ENCODE data around the gene ANKRD33.
A peak's percentile ranks its signal among the peaks of the same experiment; 100 is the strongest.
"Not testable (repeated sequence)": the region's sequence is repeated elsewhere in the genome, so short reads cannot be mapped to it uniquely, and the experiment has no call there.

ANKRD33 gene

GRCh38 chr12:51883998-51884675 lies 3.8 kb upstream of the ANKRD33 start:
- no peak for DNase-seq

GRCh38 chr12:51884676-51885229 lies 3.1 kb upstream of the ANKRD33 start:
- DNase-seq, result no peak

- DNase-seq, result not testable (repeated sequence)
Measured at GRCh38 chr12:51885294-51886020, 2.4 kb upstream of the ANKRD33 start.

- DNase-seq, result peak in 1 of 2 donors; percentile 24
Measured at GRCh38 chr12:51886021-51886710, 1.7 kb upstream of the ANKRD33 start.

GRCh38 chr12:51888316-51889215 lies 663 bp downstream of the ANKRD33 start:
- DNase-seq, result no peak

GRCh38 chr12:51889216-51890132 lies 1.6 kb downstream of the ANKRD33 start:
- DNase-seq, result no peak

- no peak for DNase-seq
Measured at GRCh38 chr12:51890133-51890464, 2.2 kb downstream of the ANKRD33 start.

GRCh38 chr12:51890511-51891171 lies 2.7 kb downstream of the ANKRD33 start:
- DNase-seq, result no peak

- no peak for DNase-seq
Measured at GRCh38 chr12:51891843-51892242, 3.9 kb downstream of the ANKRD33 start.

- no peak for DNase-seq
Measured at GRCh38 chr12:51893786-51894185, 5.9 kb downstream of the ANKRD33 start.

GRCh38 chr12:51895378-51896135 lies 7.7 kb downstream of the ANKRD33 start:
- DNase-seq, result no peak

GRCh38 chr12:51896236-51896635 lies 8.3 kb downstream of the ANKRD33 start:
- DNase-seq, result no peak

- no peak for DNase-seq
Measured at GRCh38 chr12:51897181-51897580, 9.3 kb downstream of the ANKRD33 start.

- no peak for DNase-seq
Measured at GRCh38 chr12:51898506-51898905, 10.6 kb downstream of the ANKRD33 start.

GRCh38 chr12:51898937-51899336 lies 11.0 kb downstream of the ANKRD33 start:
- DNase-seq, result no peak

GRCh38 chr12:51900323-51900889 lies 12.5 kb downstream of the ANKRD33 start:
- DNase-seq, result no peak

GRCh38 chr12:51901121-51901817 lies 13.4 kb downstream of the ANKRD33 start:
- no peak for DNase-seq

GRCh38 chr12:51901881-51902280 lies 14.0 kb downstream of the ANKRD33 start:
- DNase-seq, result no peak

- no peak for DNase-seq
Measured at GRCh38 chr12:51904951-51905470, 17.1 kb downstream of the ANKRD33 start.
